ENCODE results near the gene FAM149B1.

GRCh38 chr10:73209705-73210104 is 41.8 kb downstream of the FAM149B1 start:
- TF ChIP-seq POU2F2 (IDR thresholded peaks at IDR 0.05; ENCODE audit: borderline replicate concordance, low read depth, low read length) (no peak), CTCF (IDR thresholded peaks at IDR 0.05 in 2 of 3, conservative IDR thresholded peaks at IDR 0.05 in 1 of 3; ENCODE audit: control insufficient read depth in 2 of 3, extremely low read depth in 1 of 3, insufficient read depth in 1 of 3, low read depth in 3 of 3, low read length in 3 of 3) (no peak), EED (IDR thresholded peaks at IDR 0.05; ENCODE audit: low read depth) (no peak)
